HG03575 (cell line): Measurements from ENCODE around the gene PRPSAP1.

ENCODE experiments used
- ATAC-seq: cut with Tn5 transposase; IDR thresholded peaks from one replicate; pipeline ENCODE4 v1.9.1; 2021; ENCODE audit not compliant: unreplicated experiment, insufficient number of reproducible peaks, low FRiP score; ENCODE audit errors: extremely low read depth

PRPSAP1 gene, protein sequence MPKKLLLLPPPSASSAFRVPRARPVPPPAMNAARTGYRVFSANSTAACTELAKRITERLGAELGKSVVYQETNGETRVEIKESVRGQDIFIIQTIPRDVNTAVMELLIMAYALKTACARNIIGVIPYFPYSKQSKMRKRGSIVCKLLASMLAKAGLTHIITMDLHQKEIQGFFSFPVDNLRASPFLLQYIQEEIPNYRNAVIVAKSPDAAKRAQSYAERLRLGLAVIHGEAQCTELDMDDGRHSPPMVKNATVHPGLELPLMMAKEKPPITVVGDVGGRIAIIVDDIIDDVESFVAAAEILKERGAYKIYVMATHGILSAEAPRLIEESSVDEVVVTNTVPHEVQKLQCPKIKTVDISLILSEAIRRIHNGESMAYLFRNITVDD

DNA sequence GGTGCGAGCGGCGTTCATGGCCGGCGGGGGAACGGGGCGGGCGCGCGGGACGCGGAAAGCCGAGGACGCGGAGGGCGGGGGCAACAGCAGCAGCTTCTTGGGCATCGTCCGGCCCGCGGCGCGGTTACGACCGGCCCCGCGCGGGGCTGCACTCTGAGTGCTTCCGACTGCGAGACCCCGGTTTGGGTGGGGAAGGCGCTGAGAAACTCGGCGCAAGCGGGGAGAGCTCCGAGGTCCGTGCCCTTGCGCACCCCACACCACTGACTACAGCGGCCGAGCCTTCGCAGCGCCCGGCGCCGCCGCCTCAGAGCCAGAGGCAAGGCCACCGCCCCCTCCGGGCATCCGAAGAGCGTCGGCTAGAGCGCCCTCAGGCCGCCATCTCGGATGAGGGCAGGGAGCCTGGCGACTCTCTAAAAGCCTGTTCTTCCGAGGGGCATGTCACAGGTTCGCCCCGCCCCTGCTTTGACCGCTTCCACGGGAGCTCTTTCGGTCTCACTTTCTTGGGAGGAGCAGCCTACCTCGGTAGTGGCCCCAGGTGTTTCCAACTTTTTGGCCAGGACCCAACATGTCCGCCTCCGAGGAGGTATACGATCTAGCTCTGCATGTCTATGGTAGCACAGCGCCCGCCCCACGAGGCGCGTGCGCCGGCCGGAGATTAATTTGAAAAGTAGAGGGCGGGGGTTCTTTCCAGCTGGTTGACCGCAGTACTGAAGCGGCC lies at the start of gene PRPSAP1:
Gene PRPSAP1, minus strand, starts transcription at position 318 of the 718 bp plus-strand sequence. Its CDS starts 213 bp downstream, at position 105.
- ATAC-seq = peak; percentile 37

DNA sequence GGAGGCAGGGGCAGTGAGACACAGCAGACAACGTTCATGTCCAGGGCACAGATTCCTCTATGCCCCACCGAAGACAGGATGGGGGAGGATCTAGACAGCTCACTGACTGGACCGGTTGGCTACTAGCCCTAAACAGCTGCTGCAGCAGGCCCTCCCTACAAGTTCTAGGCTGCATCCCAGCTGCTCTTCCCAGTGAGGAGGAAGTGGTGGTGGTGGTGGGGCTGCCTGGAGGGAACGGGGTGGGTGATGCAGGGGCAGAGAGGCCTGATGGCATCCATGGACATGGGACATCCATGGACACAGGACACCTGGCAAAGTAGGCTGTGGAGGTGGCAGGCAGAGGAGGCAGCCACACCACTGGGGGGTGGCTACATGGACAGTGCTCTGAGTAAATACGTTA lies 49.0 kb upstream of the PRPSAP1 start:
- no peak for ATAC-seq

DNA sequence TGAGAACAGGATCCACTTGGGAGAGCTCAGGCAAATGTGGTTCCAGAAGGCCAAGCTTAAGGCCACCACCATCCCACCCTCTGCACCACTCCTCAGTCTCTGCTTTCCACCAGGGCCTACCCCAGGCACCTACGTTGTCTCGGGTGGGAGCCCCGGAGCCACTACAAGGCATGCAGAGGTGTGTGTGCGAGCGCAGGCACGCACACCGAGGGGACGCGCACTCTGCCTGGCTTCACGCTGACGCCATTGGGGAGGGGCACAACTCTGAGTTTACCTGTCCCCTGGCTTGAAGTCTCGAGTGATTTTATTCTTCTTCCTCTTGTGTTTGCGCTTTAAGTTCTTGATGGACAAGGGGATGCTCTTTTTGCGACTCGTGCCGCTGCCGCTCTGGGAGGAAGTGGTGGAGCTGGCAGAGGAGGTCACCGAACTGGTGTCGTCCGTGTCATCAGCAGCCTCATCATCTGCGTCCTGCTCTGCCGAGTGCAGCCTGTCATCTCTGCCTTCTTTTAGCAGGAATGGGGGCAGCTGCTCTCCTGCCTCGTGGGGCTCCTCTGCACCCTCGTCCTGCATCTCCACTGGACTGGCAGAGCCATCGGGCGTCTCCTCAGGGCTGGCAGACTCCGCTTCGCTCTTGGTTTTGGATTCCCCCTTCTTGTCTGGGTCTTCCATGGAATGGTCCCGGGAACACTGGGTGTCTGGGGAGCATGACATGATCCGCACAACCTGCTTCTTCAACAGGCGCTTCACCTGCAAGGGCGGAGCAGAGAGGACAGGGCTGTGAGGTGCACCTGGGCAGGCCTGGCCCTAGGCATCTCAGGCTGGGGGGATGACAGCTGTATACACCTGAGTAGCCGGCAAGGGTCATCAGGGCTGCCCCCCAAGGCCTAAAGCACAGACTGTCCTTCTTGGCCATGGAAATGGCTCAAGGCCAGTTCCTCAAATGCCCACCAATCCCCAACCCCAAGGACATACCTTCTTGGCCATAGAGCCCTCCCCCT lies 45.8 kb upstream of the PRPSAP1 start:
- no peak for ATAC-seq

DNA sequence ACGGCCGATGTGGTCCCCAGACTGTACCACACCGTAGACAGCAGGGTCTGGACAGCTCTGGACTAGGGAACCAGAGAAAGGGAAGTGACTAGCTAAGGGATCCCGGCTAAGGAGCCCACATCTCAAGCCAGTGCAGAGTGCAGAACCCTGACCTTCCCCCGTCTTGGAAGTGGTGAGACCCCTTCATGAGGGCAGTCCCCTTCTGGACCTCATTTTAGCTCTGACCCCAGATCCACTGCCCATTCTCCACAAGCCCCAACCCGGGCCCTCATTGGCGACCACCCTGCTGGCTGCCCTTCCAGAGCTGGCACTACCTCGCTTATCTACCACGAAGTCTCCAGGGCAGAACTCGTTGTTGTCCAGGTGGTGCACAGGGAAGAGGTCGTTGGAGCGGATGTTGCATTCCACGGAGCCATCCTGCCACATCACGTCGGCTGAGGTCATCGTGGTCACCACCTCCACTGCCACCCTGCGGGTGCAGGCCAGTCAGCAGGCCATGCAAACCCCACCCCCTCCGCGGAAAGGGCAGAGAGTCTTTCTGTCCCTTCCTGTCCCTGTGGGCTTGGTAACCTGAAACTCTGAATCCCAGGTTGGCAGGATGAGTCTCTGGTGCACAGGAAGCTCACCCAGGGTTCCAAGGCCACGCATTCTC lies 44.9 kb upstream of the PRPSAP1 start:
- ATAC-seq = no peak

DNA sequence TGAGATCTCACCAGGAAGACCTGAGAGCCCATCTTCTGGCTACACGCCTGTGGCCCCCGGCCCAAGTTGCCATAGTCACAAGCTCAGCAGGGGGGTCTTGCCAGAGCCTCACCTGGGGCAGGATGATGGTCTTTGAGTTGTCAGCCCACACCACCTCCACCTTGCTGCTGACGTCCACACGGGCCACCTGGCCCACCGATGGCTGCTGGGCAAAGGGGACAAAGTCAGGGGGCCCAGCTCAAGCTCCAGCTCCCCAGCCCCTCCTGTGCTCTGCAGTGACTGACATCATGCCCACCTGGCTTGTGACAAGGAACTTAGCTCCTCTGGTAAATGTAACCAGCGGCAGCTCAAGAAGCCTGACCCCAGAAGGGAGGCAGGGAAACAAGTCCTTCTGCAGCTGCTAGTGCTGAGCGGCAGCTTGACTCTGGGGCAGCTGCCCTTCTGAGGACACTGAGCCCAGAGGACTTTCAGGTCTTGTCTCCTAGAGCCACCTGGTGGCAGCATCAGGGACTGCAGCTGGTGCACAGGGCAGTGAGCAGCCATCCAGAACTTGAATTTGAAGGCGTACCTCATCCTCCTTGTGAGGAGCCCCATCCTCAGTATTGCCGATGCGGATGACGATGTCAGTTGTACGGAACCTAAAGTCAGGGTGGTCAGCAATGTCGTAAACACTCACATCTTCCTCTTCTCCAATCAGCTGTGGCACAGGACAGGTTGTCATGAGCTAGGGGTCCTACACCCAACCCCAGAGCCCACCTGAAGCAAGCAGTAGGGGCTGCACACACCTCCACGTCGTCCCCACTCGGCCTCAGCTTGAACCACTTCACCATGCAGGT lies 44.2 kb upstream of the PRPSAP1 start:
- ATAC-seq = no peak

DNA sequence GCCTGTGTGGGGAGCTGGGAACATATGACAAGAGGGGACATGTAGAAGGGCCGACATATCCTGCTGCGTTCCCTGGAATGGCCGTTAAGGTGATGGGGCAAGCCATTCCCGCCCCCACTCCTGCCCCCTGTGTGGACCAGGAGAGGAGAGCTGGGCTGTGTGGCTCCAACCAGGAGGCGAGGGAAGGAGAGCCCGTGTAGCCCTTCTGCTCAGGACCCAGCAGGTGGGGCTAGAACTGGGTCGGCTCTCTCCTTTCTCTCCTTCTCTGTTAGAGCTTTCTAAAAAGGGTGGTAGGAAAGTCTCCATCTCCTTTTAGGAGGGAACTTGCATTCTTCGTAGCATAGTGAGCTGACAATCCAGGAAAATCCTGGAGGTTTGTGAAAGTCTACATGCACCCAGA lies 43.5 kb upstream of the PRPSAP1 start:
- no peak for ATAC-seq

DNA sequence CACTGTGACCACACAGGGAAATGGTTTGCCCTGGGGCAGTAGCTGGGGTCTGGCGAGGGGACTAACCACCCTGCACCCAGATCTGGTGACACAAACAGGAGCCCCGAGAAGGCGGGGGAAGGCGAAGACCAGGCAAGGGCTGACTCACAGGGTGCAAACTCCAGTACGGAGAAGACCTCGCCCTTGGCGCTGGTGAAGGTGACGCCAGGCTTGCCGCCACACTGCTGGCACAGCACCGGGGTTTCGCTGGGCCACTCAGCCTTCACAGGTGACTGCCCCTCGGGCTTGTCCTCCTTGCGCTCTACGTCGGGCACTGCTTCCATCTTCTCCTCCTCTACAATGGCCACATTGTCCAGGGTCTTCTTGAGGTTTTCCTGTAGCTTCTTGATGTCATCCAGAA lies 42.3 kb upstream of the PRPSAP1 start:
- ATAC-seq = no peak

DNA sequence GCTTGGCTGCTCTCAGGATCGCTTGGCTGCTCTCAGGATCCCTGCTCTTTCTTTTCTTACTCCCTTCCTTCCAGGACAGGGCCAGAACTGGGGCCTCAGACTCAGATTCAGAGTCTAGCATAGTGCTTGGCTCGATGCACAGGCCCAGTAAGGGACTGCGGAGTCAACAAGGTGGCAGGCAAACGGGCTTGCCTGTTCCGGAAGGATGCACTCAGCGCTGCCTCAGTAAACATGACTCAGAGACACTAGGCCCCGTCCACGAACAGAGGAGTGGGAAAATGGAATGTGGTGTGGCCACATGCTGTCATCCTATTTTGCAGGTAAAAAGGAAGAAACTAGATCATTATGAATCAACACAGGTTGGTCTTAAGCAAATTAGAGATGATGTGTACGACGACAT lies 40.5 kb upstream of the PRPSAP1 start:
- ATAC-seq = no peak

DNA sequence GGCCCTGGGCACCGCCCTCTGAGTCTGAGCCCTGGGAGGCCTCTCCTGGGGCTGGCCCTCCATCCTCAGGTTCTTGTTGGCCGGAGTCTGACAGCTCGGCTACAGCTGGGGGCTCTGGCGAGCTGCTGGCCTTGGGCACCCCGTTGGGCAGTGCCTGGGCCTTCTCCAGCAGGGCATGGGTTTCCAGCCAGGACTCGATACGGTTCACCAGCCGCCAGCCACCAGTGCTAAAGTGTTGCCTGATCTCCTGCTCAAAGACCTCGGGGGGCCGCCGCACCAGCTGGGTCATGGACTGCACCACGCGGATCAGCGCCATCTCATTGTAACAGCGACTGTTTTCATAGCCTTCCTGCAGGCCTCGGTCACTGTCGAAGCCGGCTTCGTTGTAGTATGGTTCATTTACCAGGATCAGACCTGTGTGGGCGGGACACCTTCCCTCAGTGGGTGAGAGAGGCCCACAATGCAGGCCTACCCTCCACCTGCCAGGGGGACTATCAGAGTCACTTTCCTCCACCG lies 37.5 kb upstream of the PRPSAP1 start:
- ATAC-seq = no peak

DNA sequence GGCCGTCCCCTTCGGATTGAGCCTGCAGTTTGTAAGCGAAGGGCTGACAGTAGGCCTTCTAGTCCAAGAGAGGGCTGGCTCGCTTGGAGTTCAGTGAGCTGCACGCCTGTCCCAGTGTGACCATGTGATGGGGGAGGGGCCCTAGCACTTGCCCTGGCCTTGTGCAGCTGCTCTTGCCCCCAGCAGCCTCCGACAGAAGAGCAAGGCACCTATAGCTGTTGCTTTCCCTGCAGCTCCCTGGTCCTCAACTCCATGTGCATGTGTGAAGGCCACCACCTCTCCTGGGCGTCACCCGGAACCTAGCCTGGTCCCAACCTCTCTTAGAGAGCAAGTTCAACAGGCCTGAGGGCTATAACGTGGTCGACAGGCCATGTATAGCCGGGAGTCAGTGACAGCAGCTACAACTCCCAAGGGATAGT lies 36.3 kb upstream of the PRPSAP1 start:
- ATAC-seq = no peak

DNA sequence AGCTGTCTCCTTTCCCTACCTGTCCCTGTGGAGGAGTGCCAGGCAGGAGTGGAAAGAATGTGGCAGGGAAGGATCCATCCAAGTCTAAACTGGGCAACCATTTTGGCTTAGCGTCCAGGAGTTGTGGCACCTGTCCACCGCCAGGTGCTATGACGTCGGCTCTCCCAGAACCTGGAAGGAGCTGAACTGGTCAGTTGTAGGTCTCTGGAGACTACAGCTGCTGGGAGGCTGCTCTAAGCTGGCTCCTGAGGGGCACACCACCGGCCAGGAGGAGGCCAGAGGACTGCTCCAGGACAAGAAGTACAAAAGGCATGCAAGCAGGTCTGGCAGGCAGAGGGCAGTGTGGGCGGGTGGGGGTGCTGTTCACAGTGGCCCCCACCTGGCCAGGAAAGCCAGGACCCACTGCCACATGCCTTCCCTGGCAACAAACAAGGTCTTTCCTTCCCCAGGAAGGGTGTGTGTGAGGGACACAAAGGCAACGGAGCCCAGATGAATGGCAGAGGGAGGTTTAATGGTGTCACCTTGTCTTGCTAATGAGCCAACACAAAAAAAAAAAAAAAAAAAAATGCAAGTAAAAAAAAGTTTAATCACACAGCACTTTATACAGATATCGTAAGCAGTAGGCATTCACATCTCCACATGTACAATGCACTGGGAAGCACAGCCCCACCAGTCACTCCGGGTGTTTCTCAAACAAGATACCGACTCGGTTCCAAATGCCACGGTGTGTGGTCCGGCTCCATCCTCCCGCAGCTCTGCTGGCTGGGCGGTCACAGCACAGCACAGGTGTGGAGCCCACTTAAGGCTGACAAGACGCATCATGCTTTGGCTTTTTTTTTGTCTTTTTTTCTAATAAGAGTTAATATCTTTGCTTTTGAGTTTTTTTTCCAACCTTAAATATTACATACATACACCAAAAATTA lies 35.5 kb upstream of the PRPSAP1 start:
- ATAC-seq = no peak

DNA sequence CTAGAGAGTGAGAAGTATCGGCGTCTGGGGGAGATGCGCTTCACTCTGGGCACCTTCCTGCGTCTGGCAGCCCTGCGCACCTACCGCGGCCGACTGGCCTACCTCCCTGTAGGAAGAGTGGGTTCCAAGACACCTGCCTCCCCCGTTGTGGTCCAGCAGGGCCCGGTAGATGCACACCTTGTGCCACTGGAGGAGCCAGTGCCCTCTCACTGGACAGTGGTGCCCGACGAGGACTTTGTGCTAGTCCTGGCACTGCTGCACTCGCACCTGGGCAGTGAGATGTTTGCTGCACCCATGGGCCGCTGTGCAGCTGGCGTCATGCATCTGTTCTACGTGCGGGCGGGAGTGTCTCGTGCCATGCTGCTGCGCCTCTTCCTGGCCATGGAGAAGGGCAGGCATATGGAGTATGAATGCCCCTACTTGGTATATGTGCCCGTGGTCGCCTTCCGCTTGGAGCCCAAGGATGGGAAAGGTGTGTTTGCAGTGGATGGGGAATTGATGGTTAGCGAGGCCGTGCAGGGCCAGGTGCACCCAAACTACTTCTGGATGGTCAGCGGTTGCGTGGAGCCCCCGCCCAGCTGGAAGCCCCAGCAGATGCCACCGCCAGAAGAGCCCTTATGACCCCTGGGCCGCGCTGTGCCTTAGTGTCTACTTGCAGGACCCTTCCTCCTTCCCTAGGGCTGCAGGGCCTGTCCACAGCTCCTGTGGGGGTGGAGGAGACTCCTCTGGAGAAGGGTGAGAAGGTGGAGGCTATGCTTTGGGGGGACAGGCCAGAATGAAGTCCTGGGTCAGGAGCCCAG lies 33.5 kb upstream of the PRPSAP1 start:
- no peak for ATAC-seq

DNA sequence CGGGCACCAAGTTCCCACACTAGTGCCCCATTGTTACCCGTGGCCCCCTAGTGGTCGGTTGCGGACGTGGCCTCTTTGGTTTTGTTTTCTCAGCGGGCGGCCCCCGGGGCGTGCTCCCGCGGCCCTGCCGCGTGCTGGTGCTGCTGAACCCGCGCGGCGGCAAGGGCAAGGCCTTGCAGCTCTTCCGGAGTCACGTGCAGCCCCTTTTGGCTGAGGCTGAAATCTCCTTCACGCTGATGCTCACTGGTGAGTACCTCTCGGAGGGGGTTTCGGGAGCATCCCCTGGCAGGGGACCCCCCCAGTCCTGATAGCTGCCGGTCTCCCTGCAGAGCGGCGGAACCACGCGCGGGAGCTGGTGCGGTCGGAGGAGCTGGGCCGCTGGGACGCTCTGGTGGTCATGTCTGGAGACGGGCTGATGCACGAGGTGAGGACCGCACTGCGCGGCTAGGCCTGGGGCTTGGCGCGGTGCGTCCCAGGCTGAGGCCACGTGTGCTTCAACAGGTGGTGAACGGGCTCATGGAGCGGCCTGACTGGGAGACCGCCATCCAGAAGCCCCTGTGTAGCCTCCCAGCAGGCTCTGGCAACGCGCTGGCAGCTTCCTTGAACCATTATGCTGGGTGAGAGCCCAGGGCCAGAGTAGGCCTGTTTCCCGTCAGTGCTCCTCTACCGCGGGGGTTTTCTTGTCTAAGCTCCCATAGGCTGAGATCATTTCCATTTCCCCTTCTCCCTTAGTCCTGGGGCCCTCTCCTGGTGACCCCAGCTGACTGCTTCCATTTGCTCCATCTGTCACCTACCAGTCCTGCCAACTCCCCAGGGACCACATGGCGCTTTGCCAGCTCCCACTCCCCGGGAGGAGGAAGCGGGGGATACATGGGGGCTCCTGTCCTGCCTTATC lies 32.4 kb upstream of the PRPSAP1 start:
- ATAC-seq = no peak

DNA sequence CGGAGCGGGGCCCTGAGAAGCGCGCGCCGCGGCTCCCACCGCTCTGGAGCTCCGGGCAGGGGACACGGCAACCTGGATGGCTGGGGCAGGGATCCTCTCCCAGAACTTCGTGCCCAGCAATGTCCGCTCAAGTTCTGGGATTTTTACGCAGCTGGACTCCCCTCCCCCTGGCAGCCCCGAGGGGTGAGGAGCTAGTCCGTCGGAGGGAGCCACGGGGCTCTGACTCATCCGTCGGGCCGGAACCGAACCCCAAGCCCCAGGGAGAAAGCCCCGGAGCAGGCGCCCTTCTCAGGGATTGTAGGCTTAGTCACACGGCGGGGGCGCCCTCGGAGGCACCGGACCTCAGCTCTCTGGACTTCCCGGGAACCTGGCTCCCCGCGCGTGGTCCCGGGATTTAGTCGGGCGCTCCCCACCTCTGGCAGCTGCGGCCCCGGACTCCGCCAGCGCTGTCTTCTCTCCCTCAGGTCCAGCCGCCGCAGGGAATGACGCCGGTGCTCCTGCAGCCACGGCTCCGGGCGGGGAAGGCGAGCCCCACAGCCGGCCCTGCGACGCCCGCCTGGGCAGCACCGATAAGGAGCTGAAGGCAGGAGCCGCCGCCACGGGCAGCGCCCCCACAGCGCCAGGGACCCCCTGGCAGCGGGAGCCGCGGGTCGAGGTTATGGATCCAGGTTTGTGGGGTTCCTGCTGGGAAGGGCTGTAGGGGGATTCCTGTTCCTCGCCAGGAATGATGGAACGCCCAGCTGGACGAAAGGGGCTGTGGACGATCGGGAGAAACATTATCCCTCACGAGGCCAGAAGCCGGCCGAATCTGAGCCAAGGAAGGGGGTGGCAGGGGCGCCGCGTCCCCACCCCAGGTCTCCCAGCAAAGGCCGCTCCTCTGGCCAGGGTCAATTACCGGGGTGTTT lies 31.5 kb upstream of the PRPSAP1 start:
- no peak for ATAC-seq
